ENCODE data around the gene WAC.
"Not testable (repeated sequence)": the region's sequence is repeated elsewhere in the genome, so short reads cannot be mapped to it uniquely, and the experiment has no call there.

WAC gene, protein sequence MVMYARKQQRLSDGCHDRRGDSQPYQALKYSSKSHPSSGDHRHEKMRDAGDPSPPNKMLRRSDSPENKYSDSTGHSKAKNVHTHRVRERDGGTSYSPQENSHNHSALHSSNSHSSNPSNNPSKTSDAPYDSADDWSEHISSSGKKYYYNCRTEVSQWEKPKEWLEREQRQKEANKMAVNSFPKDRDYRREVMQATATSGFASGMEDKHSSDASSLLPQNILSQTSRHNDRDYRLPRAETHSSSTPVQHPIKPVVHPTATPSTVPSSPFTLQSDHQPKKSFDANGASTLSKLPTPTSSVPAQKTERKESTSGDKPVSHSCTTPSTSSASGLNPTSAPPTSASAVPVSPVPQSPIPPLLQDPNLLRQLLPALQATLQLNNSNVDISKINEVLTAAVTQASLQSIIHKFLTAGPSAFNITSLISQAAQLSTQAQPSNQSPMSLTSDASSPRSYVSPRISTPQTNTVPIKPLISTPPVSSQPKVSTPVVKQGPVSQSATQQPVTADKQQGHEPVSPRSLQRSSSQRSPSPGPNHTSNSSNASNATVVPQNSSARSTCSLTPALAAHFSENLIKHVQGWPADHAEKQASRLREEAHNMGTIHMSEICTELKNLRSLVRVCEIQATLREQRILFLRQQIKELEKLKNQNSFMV

DNA sequence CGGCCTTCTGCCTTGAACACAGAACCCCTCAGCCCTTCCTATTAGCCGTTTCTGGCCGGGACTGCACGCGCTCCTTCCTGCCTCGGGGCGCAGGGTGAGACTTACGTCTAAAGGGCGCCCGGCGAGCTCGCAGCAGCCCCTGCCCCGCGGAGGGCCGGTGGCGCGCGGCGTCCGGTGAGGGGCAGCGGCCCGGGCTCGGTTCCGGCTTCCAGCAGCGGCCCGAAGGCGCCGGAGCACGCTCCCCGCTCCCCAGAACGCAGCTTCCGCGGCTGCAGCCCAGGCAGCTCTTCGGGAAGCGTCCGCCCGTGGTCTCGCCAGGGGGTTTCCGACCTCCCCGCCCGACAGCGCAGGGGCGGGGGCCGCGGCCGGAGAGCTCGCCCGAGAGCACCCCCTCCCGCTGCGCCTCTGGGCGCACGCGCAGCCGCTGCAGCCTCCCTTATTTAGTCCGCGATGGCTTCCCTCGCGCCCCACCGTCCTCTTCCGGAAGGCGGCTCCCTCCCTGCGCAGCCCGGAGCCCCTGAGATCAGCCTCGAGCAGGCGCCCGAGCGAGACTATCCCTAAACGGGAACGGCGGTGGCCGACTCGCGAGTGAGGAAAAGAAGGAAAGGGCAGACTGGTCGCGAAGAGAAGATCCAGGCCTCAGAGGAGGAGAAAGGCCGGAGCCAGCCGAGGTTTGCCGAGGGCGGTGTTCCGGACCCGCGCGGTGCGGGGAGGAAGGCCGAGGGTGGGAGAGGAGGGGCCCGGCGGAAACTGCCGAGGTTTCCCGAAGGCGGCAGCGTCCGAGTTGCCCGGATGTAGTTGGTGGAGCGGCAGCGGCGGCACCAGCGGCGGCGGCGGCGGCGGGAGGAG is at the start of gene WAC:
TSS of gene WAC (plus strand) at position 782 of the 849 bp plus-strand sequence. CDS start 462 bp downstream, outside the sequence.
- Histone ChIP-seq H3K9me3 (ENCODE audit: control insufficient read depth, insufficient read depth, low read length) (no peaks in the 10 kb centered on the region), H3K36me3 (ENCODE audit: insufficient read depth, low read length) (peaks cover 8% of the 10 kb centered on the region; the same call in 1 of the 2 replicates), H3K4me1 (ENCODE audit: insufficient read depth, low read length) (no peaks in the 10 kb centered on the region), H3K9ac (ENCODE audit: low read depth, low read length) (peak within 1 kb of the TSS; percentile 93)

DNA sequence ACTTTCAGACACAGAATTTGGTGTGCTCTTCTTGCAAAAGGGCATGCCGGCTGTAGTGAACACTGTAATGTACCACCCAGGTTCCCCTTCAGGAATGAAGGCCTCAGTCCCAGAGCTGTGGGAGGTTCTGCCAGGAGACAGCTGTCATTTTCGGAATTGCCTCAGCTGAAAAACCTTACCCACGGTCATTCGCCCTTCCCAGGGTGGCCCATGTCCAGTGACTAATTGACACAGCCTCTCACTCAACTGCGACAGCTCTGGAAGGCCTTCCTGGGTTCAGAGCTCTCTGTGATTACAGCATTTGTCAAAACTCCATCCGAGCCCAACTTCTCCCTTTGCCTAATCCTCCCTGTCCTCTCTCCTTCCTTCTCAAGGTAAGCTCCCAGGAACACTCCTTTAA is 43.7 kb upstream of the WAC start:
- no peaks in the 10 kb centered on the region for H3K4me1 ChIP-seq (ENCODE audit: insufficient read depth, low read length)
- H3K9me3 ChIP-seq (ENCODE audit: control insufficient read depth, insufficient read depth, low read length), result no peaks in the 10 kb centered on the region
- H3K36me3 ChIP-seq (ENCODE audit: insufficient read depth, low read length), result no peaks in the 10 kb centered on the region
- H3K9ac ChIP-seq (ENCODE audit: low read depth, low read length), result no peak overlapping the region

DNA sequence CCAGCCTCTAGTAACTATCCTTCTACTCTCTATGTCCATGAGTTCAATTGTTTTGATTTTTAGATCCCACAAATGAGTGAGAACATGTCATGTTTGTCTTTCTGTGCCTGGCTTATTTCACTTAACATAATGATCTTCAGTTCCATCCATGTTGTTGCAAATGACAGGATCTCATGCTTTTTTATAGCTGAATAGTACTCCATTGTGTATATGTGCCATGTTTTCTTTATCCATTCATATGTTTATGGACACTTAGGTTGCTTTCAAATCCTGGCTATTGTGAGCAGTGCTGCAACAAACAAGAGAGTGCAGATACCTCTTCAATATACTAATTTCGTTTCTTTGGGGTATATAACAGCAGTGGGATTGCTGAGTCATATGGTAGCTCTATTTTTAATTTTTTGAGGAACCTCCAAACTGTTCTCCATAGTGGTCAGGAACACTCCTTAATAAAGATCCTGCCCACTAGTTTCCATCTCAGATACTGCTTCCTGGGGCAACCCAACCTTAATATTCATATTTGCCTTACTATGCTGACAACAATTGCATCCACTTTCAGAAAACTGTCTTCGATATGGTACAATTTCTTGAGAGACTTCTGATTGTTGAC is 42.6 kb upstream of the WAC start:
- not testable (repeated sequence) for H3K9me3 ChIP-seq (ENCODE audit: control insufficient read depth, insufficient read depth, low read length); H3K36me3 ChIP-seq (ENCODE audit: insufficient read depth, low read length); H3K4me1 ChIP-seq (ENCODE audit: insufficient read depth, low read length); H3K9ac ChIP-seq (ENCODE audit: low read depth, low read length)

DNA sequence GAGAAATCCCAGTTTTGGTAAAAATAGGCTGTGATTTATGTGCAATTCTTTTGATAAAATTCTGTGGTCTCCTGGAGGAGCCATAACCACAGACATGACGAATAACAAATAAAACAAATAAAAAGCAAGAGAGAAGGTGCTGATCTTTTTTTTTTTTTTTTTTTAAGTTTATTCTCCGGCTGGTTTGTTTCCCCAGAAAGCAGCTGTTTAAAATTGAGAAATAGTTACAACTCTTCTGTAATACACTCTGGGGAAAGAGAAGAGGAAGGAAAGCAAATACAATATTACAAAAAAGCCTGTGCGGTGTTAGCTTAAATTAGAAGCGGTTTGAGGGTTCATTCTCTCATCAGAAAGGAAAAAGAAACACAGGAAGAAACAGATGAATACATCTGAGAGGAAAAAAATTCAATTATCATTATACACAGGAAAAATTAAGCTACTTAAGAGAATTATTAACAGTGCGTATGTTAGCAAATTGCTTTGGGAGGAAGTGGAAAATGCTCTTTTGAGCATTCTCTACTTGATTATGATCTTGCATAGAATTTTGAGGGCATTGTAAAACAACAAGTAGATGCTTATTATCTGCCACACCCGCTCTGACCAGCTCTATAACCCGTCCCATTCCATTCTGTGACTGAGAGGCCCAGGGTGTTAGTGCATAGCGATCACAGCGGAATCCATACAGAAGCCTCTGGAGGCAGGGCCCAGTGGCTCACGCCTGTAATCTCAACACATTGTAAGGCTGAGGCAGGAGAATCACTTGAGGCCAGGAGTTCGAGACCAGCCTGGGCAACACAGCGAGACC is 40.6 kb upstream of the WAC start:
- Histone ChIP-seq H3K36me3 (ENCODE audit: insufficient read depth, low read length) (no peaks in the 10 kb centered on the region), H3K9ac (ENCODE audit: low read depth, low read length) (no peak overlapping the region), H3K9me3 (ENCODE audit: control insufficient read depth, insufficient read depth, low read length) (no peaks in the 10 kb centered on the region), H3K4me1 (ENCODE audit: insufficient read depth, low read length) (no peaks in the 10 kb centered on the region)

DNA sequence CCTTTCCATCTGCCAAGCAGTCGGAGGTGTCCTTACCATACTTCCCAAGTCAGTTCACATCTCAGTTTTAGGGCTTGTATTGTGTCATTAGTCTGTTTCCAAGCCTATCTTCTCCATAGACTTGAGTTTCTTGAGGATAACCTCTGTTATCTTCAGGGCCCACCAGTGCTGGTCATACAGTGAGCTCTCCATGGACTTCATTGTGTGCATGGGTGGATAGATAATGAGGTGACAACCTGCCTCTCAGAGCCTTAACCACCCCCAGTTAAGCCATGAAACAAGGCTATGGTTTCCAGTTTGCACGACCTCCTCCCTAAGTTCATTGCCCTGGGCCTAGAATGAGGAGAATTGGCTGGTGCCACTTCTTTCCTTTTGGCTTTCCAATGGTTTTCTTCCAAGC is 38.5 kb upstream of the WAC start:
- no peaks in the 10 kb centered on the region for H3K4me1 ChIP-seq (ENCODE audit: insufficient read depth, low read length)
- H3K9ac ChIP-seq (ENCODE audit: low read depth, low read length), result no peak overlapping the region
- no peaks in the 10 kb centered on the region for H3K36me3 ChIP-seq (ENCODE audit: insufficient read depth, low read length)
- no peaks in the 10 kb centered on the region for H3K9me3 ChIP-seq (ENCODE audit: control insufficient read depth, insufficient read depth, low read length)

DNA sequence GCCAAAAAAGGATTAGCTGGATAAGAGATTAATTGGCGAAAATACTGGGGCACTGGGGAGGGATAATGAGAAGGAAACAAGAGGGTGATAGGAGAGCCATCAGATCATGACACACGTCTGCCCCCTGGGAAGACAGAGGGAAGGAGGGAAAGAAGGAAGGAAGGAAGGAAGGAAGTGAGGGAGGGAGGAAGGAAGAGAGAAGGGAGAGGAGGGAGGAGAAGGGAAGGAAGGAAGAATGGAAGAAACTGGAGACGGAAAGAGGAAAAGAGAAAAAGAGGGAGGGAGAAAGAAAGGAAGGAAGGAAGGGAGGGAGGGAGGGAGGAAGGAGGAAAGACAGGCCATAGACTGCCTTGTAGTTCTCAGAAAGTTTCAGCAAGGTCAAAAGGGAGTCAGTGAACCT is 37.8 kb upstream of the WAC start:
- H3K9ac ChIP-seq (ENCODE audit: low read depth, low read length), result no peak overlapping the region
- H3K36me3 ChIP-seq (ENCODE audit: insufficient read depth, low read length), result no peaks in the 10 kb centered on the region
- no peaks in the 10 kb centered on the region for H3K9me3 ChIP-seq (ENCODE audit: control insufficient read depth, insufficient read depth, low read length)
- H3K4me1 ChIP-seq (ENCODE audit: insufficient read depth, low read length), result no peaks in the 10 kb centered on the region

DNA sequence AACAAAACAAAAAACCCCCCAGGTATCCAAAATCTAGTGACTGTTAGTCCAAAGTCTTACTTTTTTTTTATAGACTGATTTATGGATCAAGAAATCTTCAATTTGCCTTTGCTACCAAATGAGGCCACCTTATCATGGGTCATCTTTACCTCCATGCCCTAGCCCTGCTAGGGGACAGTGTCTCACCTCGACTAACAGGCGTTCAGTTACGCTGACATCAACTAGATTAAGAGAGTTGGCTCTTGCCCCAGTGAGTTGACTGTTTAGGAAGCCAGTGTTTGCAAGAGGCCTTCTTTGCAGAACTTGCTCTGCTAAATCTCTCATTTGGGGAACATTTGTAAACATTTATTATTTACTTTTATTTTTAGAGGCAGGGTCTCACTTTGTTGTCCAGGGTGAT is 36.9 kb upstream of the WAC start:
- no peaks in the 10 kb centered on the region for H3K36me3 ChIP-seq (ENCODE audit: insufficient read depth, low read length)
- no peaks in the 10 kb centered on the region for H3K9me3 ChIP-seq (ENCODE audit: control insufficient read depth, insufficient read depth, low read length)
- no peaks in the 10 kb centered on the region for H3K4me1 ChIP-seq (ENCODE audit: insufficient read depth, low read length)
- H3K9ac ChIP-seq (ENCODE audit: low read depth, low read length), result no peak overlapping the region

DNA sequence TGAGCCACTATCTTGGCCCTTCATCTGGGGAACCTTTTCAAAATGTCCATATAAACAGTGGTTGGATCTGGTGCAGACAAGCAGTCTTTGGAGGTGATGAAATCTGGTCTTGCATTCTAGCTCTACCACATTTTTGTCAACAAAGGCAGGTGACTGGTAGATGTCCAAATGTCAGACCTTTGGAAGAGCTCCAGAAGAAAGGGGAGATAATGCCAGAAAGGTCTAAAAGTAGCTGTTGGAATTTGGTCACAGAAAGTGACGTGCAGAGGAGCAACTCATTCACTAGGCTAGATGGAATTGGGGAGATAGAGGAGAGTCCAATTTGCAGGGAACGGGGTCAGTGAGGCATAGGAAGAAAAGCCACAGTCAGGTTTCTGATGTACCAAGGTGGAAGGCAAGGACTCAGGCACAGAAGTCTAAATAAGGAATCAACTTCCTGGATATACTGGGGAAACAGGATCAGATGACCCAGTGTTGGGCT is 36.4 kb upstream of the WAC start:
- Histone ChIP-seq H3K9me3 (ENCODE audit: control insufficient read depth, insufficient read depth, low read length) (no peaks in the 10 kb centered on the region), H3K4me1 (ENCODE audit: insufficient read depth, low read length) (no peaks in the 10 kb centered on the region), H3K36me3 (ENCODE audit: insufficient read depth, low read length) (no peaks in the 10 kb centered on the region), H3K9ac (ENCODE audit: low read depth, low read length) (no peak overlapping the region)

DNA sequence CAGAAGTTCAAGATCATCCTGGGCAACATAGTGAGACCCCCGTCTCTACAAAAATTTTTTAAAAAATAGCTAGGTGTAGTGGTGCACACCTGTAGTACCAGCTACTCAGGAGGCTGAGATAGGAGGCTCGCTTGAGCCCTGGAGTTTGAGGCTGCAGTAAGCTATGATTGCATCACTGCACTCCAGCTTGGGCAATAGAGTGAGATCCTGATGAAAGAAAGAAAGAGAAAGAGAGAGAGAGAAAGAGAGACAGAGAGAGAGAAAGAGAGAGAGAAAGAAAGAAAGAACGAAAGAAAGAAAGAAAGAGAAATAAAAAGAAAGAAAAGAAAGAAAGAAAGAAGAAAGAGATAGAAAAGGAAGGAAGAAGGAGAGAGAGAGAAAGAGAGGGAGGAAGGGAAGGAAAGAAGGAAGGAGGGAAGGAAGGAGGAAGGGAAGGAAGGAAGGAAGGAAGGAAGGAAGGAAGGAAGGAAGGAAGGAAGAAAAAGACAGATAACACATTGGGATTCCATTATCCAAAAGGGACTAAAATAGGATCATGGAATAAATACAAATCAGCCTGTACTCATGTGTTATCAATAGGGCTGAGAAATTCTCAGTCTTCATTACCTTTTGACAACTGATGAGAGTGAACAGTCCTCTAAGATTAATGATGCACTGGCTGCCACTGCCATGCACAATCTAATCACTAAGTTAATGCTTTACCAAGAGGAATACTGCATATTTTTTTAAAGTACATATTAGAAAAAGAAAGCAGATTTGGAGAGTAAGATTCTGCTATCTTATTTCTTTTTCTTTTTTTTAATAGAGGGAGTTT is 35.4 kb upstream of the WAC start:
- Histone ChIP-seq H3K9me3 (ENCODE audit: control insufficient read depth, insufficient read depth, low read length) (no peaks in the 10 kb centered on the region), H3K4me1 (ENCODE audit: insufficient read depth, low read length) (no peaks in the 10 kb centered on the region), H3K36me3 (ENCODE audit: insufficient read depth, low read length) (no peaks in the 10 kb centered on the region), H3K9ac (ENCODE audit: low read depth, low read length) (no peak overlapping the region)

DNA sequence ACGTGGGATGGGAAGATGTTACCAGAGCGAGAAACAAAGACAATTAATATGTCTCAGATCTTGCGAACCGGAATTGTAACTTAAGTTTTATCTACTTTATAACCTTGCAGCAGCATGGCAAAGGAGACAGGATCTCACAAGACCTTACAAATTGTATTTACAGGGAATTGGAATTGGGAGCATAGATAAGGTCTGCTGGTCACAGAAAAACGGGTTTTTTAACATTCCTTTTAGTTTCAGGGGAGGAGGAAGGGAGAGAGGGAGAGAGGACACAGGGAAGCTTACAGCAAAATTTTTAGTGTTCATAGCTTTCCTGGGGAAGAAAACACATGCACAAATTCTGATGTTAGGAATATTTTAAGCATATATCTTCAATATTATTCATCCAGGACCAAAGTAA is 32.7 kb upstream of the WAC start:
- H3K4me1 ChIP-seq (ENCODE audit: insufficient read depth, low read length); H3K9me3 ChIP-seq (ENCODE audit: control insufficient read depth, insufficient read depth, low read length): not testable (repeated sequence)

DNA sequence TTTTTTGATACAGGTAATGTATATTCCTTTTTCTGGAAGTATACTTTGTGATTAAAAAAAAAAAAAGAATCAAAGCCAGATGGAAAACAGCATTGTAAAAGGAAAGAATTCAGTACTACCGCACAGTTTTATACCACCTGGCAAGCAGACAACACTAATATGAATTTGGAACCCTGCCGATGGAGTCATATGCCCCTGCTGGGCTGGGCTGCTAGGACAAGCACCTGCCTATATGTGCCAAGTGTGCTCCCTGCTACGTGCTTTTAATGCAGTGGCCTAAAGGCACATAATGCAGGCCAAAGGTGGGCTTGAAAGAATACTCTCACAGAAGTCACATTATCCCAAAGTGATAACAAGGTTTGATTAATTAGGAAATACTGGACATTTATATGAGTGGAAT is 29.8 kb upstream of the WAC start:
- Histone ChIP-seq H3K4me1 (ENCODE audit: insufficient read depth, low read length) (no peaks in the 10 kb centered on the region), H3K9ac (ENCODE audit: low read depth, low read length) (no peak overlapping the region), H3K9me3 (ENCODE audit: control insufficient read depth, insufficient read depth, low read length) (no peaks in the 10 kb centered on the region), H3K36me3 (ENCODE audit: insufficient read depth, low read length) (no peaks in the 10 kb centered on the region)

More for the DNA sequence above, 32.7 kb upstream of the WAC start:
- H3K36me3 ChIP-seq (ENCODE audit: insufficient read depth, low read length); H3K9ac ChIP-seq (ENCODE audit: low read depth, low read length): not testable (repeated sequence)

DNA sequence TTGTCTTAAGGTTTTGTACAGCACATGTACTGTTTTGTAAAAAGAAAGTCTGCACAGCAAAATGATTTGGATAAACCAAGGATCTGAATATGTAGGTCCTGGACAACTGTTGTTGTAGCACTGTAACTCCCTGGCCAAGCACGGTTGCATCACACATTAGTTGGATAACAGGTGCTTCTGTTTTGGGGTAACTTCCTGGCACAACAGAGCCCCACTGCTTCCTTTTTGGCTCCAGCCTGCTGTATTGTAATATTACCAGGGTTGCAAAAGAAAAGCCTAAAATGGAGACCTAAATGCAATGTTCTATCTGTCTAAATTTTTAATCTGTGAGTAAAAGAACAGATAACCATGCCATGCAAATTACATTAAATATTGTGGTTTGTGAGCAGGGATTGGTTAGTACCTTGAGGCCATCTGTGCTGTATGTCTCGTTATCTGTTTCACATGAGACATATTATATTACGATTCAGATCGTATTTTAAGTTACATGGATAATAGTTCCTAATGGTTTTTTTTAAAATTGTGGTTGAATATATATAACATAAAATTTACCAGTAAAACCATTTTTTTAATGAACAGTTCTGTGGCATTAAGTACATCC is 27.5 kb upstream of the WAC start:
- Histone ChIP-seq H3K9ac (ENCODE audit: low read depth, low read length) (no peak overlapping the region), H3K9me3 (ENCODE audit: control insufficient read depth, insufficient read depth, low read length) (no peaks in the 10 kb centered on the region), H3K36me3 (ENCODE audit: insufficient read depth, low read length) (no peaks in the 10 kb centered on the region), H3K4me1 (ENCODE audit: insufficient read depth, low read length) (no peaks in the 10 kb centered on the region)

Measured in ES-I3 (cell line).